AG04449 (cell line): ENCODE measurements around the gene ITPR1.

Source experiments
- CTCF ChIA-PET: fragments of 350-600 bp; formaldehyde crosslinking; extraction: SDS; loops from one replicate; lab custom pipeline; 2021; ENCODE audit warnings: antibody characterized with exemption; lab: Yijun Ruan, JAX
- POLR2A ChIA-PET: fragments of 400-600, 350-600 bp; formaldehyde crosslinking; extraction: SDS; loops from one replicate; lab custom pipeline; 2020; ENCODE audit warnings: antibody characterized with exemption, inconsistent platforms; lab: Yijun Ruan, JAX
- DNase-seq: peaks from one replicate; pipeline ENCODE4 v3.0.0-alpha.2; 2010; ENCODE audit warnings: low read depth, low spot score
- H3K4me3 ChIP-seq: 2 replicates; pipeline ENCODE4 v1.5.1; 2011; ENCODE audit warnings: low read depth, mild to moderate bottlenecking, control low read depth, low read length
- CTCF ChIP-seq: IDR thresholded peaks from one replicate; pipeline ENCODE4 v1.5.1; 2011; ENCODE audit warnings: mild to moderate bottlenecking, moderate library complexity, low read length, control low read depth, inconsistent platforms; ENCODE audit not compliant: insufficient read depth; ENCODE audit errors: missing control alignments

The ITPR1 gene

DNA sequence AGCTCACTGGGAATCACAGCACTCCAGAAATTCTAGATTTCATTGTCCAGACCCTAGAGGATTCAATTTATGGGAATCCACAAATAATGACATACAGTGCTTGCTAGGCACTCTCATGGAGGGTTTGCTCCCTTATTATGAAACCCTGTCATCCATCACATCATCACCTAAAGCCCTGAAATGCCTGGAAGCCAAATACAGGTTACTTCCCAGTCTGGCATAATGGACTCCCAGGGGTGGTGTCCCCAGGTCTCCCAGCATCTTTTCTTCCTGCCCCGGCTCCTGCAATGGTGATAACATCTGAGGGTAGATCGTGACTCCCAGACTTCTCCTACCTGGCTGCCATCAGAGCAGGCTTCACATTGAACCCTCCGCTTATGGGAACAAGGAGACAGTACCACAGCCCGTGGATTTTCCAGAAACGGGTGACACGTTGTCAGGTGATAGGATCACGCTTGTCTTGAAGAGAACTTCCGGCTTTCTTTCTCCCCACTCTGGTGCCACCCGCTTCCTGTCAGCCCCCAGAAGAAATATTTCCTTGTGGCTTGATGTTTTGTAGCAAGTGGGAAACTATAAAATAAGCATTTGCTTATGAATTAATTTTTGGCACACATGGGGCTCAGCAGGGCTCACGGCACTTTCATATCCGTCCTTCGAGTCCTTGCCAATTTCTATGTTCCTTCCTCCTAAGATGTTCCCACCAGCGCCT, 247.4 kb downstream of the ITPR1 start:
- DNase-seq = no peak
- ChIA-PET POLR2A (no interaction called here), CTCF (no interaction called here)
- no peak for TF ChIP-seq CTCF
- H3K4me3 ChIP-seq = no peak overlapping the region

- ChIA-PET POLR2A (no interaction called here), CTCF (no interaction called here)
- TF ChIP-seq CTCF = no peak
- no peak for DNase-seq
- no peak overlapping the region for H3K4me3 ChIP-seq
Measured at GRCh38 chr3:4741106-4741403, 247.9 kb downstream of the ITPR1 start.

GRCh38 chr3:4741404-4742307, 248.5 kb downstream of the ITPR1 start:
- H3K4me3 ChIP-seq = no peak overlapping the region
- CTCF ChIA-PET = no interaction called here
- DNase-seq = peak; percentile 97
- no peak for TF ChIP-seq CTCF
- POLR2A ChIA-PET = no interaction called here

DNA sequence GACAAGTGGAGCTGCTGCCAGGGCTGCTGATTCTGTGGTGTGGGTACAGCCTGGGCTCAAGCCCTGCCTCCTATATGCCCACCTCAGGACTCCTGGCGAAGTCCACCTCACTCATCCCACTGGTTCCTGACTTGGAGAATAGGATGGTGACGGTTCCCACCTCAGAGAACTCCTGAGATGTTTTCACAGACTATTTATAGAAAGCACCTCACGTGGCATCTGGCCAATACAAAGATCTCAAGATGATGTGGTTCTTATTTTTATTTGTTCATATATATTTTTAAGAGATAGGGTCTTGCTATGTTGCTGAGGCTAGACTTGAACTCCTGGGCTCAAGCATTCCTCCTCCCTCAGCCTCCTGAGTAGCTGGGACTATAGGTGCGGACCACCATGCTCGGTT, 249.2 kb downstream of the ITPR1 start:
- ChIA-PET POLR2A (no interaction called here), CTCF (no interaction called here)
- no peak for TF ChIP-seq CTCF
- no peak for DNase-seq
- no peak overlapping the region for H3K4me3 ChIP-seq

GRCh38 chr3:4743371-4743770, 250.2 kb downstream of the ITPR1 start:
- TF ChIP-seq CTCF = no peak
- DNase-seq = no peak
- ChIA-PET POLR2A (no interaction called here), CTCF (interaction anchor here (0.8 kb wide), 1 partner anchor 22 kb away, joined by 3 read pairs; no protein-coding TSS in a partner anchor)
- no peak overlapping the region for H3K4me3 ChIP-seq
